ACHN (cell line): ENCODE measurements around the gene PSAPL1.

Source experiments
- DNase-seq: peaks from one replicate; pipeline ENCODE4 v3.0.0-alpha.2; 2015
- in situ Hi-C: cut with HindIII; loops from 2 replicates; pipeline ENCODE4 v1.10.0; 2017; ENCODE audit warnings: low sequenced_read_pairs, low pct_ligation_motif_present, low pct_unique_long_range_greater_than_20kb

Gene PSAPL1

GRCh38 chr4:7390906-7391636 is 43.7 kb downstream of the PSAPL1 start:
- in situ Hi-C loops = no loop called here
- DNase-seq = no peak

GRCh38 chr4:7390336-7390735 is 44.4 kb downstream of the PSAPL1 start:
- DNase-seq = no peak
- in situ Hi-C loops = no loop called here

GRCh38 chr4:7389719-7390118 is 45.0 kb downstream of the PSAPL1 start:
- in situ Hi-C loops = no loop called here
- DNase-seq = no peak

- no peak for DNase-seq
- in situ Hi-C loops = no loop called here
Observed at GRCh38 chr4:7389101-7389701, 45.5 kb downstream of the PSAPL1 start.

- in situ Hi-C loops = no loop called here
Observed at GRCh38 chr4:7388627-7389026, 46.1 kb downstream of the PSAPL1 start.

GRCh38 chr4:7387925-7388324 is 46.8 kb downstream of the PSAPL1 start:
- no peak for DNase-seq
- in situ Hi-C loops = no loop called here

More at GRCh38 chr4:7388627-7389026, 46.1 kb downstream of the PSAPL1 start:
- DNase-seq = no peak

GRCh38 chr4:7384929-7385890 is 49.5 kb downstream of the PSAPL1 start:
- in situ Hi-C loops = no loop called here

GRCh38 chr4:7384003-7384928 is 50.5 kb downstream of the PSAPL1 start:
- in situ Hi-C loops = no loop called here

More at GRCh38 chr4:7384929-7385890, 49.5 kb downstream of the PSAPL1 start:
- DNase-seq = no peak

GRCh38 chr4:7383266-7383665 is 51.5 kb downstream of the PSAPL1 start:
- in situ Hi-C loops = no loop called here
- DNase-seq = no peak

More at GRCh38 chr4:7384003-7384928, 50.5 kb downstream of the PSAPL1 start:
- DNase-seq = no peak

GRCh38 chr4:7382634-7383014 is 52.1 kb downstream of the PSAPL1 start:
- in situ Hi-C loops = no loop called here
- no peak for DNase-seq

GRCh38 chr4:7381890-7382633 is 52.7 kb downstream of the PSAPL1 start:
- DNase-seq = no peak
- in situ Hi-C loops = no loop called here

GRCh38 chr4:7381221-7381889 is 53.4 kb downstream of the PSAPL1 start:
- no peak for DNase-seq
- in situ Hi-C loops = no loop called here
